ENCODE results near the gene ST6GAL1. TPM values are rescaled to one million over a fixed set of nuclear protein-coding genes. Genes with fewer than 3 reads are reported as not detected.

Gene ST6GAL1
- total and polyA plus RNA-seq, 2 of the 8 experiments (the other 6 are each of a cell fraction or from before 2014, with no cell fraction given) = 62.8 to 80.9 TPM

- no peak for TF ChIP-seq SRF (IDR thresholded peaks at IDR 0.05; ENCODE audit: low read depth, low read length)
- TF ChIP-seq MAFK (IDR thresholded peaks at IDR 0.05; ENCODE audit: low read depth, low read length) = no peak
- no peak for TF ChIP-seq PHF8 (conservative IDR thresholded peaks at IDR 0.05; ENCODE audit: low read depth, low read length)
These were observed 112.6 kb downstream of the ST6GAL1 start (continued) for GRCh38 chr3:187042874-187043458.

Measured in H1 (cell line).